IMR-90 (cell line): ENCODE data around the gene CACNG5. TPM values are rescaled to one million over a fixed set of nuclear protein-coding genes. Genes with fewer than 3 reads are reported as not detected.

ENCODE experiments used
- ATAC-seq: fragments of 200-7000 bp; cut with Tn5 transposase; 2 replicates; pipeline ENCODE4 v1.9.1; 2020; ENCODE audit warnings: low read depth, mild to moderate bottlenecking, moderate library complexity
- BruUV-seq: library from RNA; stranded (reverse); fragments of 400-500 nt; replicated peaks from 2 replicates; lab custom pipeline; 2021; lab: Mats Ljungman, UMichigan
- CTCF ChIA-PET: fragments of 300-600 bp; formaldehyde crosslinking; extraction: SDS; loops from one replicate; lab custom pipeline; 2021; ENCODE audit warnings: antibody characterized with exemption; lab: Yijun Ruan, JAX
- POLR2A ChIA-PET: fragments of 300-600 bp; sonication (Branson Sonifier 250); formaldehyde crosslinking; loops from one replicate; lab custom pipeline; 2022; ENCODE audit warnings: antibody characterized with exemption; ENCODE audit not compliant: unreplicated experiment; lab: Charles Lee
- DNase-seq: peaks from one replicate; pipeline ENCODE4 v3.0.0; 2013
- H2AFZ ChIP-seq: replicated peaks from 2 replicates; pipeline ENCODE3; 2013; ENCODE audit warnings: low read length, mild to moderate bottlenecking; ENCODE audit not compliant: poor library complexity
- H2AK5ac ChIP-seq: 2 replicates; pipeline ENCODE4 v1.6.1; 2013; ENCODE audit warnings: low read depth, low read length, inconsistent platforms
- H2AK9ac ChIP-seq: replicated peaks from 2 replicates; pipeline ENCODE3; 2013; ENCODE audit warnings: mild to moderate bottlenecking, low read depth, low read length, moderate library complexity; ENCODE audit not compliant: poor library complexity
- H2BK120ac ChIP-seq: 2 replicates; pipeline ENCODE4 v1.6.1; 2013; ENCODE audit warnings: low read depth, low read length, inconsistent platforms
- H2BK15ac ChIP-seq: 3 replicates; pipeline ENCODE4 v1.6.1; 2013; ENCODE audit warnings: low read depth, low read length, inconsistent platforms
- H2BK20ac ChIP-seq: 2 replicates; pipeline ENCODE4 v1.6.1; 2013; ENCODE audit warnings: low read depth, mild to moderate bottlenecking, inconsistent platforms, low read length, moderate library complexity
- H2BK5ac ChIP-seq: 2 replicates; pipeline ENCODE4 v1.6.1; 2013; ENCODE audit warnings: mild to moderate bottlenecking, low read depth, low read length, inconsistent platforms; ENCODE audit not compliant: poor library complexity, severe bottlenecking
- H3K14ac ChIP-seq: replicated peaks from 2 replicates; pipeline ENCODE4 v1.6.1; 2013; ENCODE audit warnings: low read depth, low read length, inconsistent platforms
- H3K18ac ChIP-seq: 2 replicates; pipeline ENCODE4 v1.6.1; 2013; ENCODE audit warnings: low read depth, low read length, control low read depth
- H3K23ac ChIP-seq: 2 replicates; pipeline ENCODE4 v1.6.1; 2013; ENCODE audit warnings: low read depth, low read length, inconsistent platforms
- H3K27ac ChIP-seq: 2 replicates; pipeline ENCODE4 v1.5.1; 2013; ENCODE audit warnings: mild to moderate bottlenecking, control low read depth, low read length; ENCODE audit not compliant: insufficient read depth
- H3K27me3 ChIP-seq: 2 replicates; pipeline ENCODE4 v1.6.1; 2013; ENCODE audit warnings: low read length; ENCODE audit not compliant: control insufficient read depth, insufficient read depth
- H3K36me3 ChIP-seq: 2 replicates; pipeline ENCODE4 v1.6.1; 2013; ENCODE audit warnings: low read length, mixed read lengths; ENCODE audit not compliant: control insufficient read depth, insufficient read depth
- H3K4ac ChIP-seq: 2 replicates; pipeline ENCODE4 v1.6.1; 2013; ENCODE audit warnings: low read depth, low read length, inconsistent platforms
- H3K4me1 ChIP-seq: 2 replicates; pipeline ENCODE4 v1.6.1; 2013; ENCODE audit warnings: low read length, mixed read lengths; ENCODE audit not compliant: control insufficient read depth, insufficient read depth
- H3K4me2 ChIP-seq: 2 replicates; pipeline ENCODE4 v1.6.1; 2013; ENCODE audit warnings: low read depth, mild to moderate bottlenecking, control low read depth, low read length, moderate library complexity
- H3K4me3 ChIP-seq: 2 replicates; pipeline ENCODE4 v1.5.1; 2013; ENCODE audit warnings: low read depth, mild to moderate bottlenecking, control low read depth, low read length, moderate library complexity; ENCODE audit not compliant: insufficient read depth
- H3K56ac ChIP-seq: 2 replicates; pipeline ENCODE4 v1.6.1; 2013; ENCODE audit warnings: low read length, inconsistent platforms; ENCODE audit not compliant: insufficient read depth; ENCODE audit errors: extremely low read depth
- H3K79me1 ChIP-seq, 2 experiments: 2 replicates each; pipeline ENCODE4 v1.6.1; 2013; ENCODE audit warnings: low read length in 2 of 2, inconsistent platforms in 1 of 2, low read depth in 1 of 2
- H3K9ac ChIP-seq: 2 replicates; pipeline ENCODE4 v1.6.1; 2013; ENCODE audit warnings: low read depth, low read length, control low read depth
- H3K9me1 ChIP-seq: 2 replicates; pipeline ENCODE4 v1.6.1; 2013; ENCODE audit warnings: low read length, inconsistent platforms; ENCODE audit not compliant: insufficient read depth
- H3K9me3 ChIP-seq: 2 replicates; pipeline ENCODE4 v1.6.1; 2013; ENCODE audit warnings: low read length; ENCODE audit not compliant: control insufficient read depth, insufficient read depth
- H4K20me1 ChIP-seq: 2 replicates; pipeline ENCODE4 v1.6.1; 2013; ENCODE audit warnings: low read length, inconsistent platforms; ENCODE audit not compliant: insufficient read depth
- H4K5ac ChIP-seq: 2 replicates; pipeline ENCODE4 v1.6.1; 2013; ENCODE audit warnings: mild to moderate bottlenecking, low read depth, low read length, control low read depth
- H4K8ac ChIP-seq, 2 experiments: 2 replicates each; pipeline ENCODE4 v1.6.1; 2013; ENCODE audit warnings: low read depth in 2 of 2, low read length in 2 of 2, control low read depth in 1 of 2, inconsistent platforms in 1 of 2
- H4K91ac ChIP-seq: 2 replicates; pipeline ENCODE4 v1.6.1; 2013; ENCODE audit warnings: low read depth, low read length, inconsistent platforms; ENCODE audit not compliant: insufficient read depth
- BHLHE40 ChIP-seq: fragments of 150-350 bp; IDR thresholded peaks from 2 replicates; pipeline ENCODE4 v1.6.1; 2016; ENCODE audit warnings: mild to moderate bottlenecking, low read depth, low read length
- MAFK ChIP-seq: IDR thresholded peaks from 2 replicates; pipeline ENCODE4 v1.6.1; 2012; ENCODE audit warnings: low read depth, low read length, improper control_type of control experiment
- MAZ ChIP-seq: IDR thresholded peaks from 2 replicates; pipeline ENCODE4 v1.6.1; 2012; ENCODE audit warnings: low read depth, mild to moderate bottlenecking, low read length, improper control_type of control experiment, moderate library complexity, borderline replicate concordance
- MXI1 ChIP-seq: IDR thresholded peaks from 2 replicates; pipeline ENCODE4 v1.6.1; 2012; ENCODE audit warnings: low read depth, mild to moderate bottlenecking, low read length, moderate library complexity, borderline replicate concordance
- POLR2A ChIP-seq: IDR thresholded peaks from 2 replicates; pipeline ENCODE4 v1.6.1; 2012; ENCODE audit warnings: mild to moderate bottlenecking, low read depth, low read length
- RAD21 ChIP-seq: IDR thresholded peaks from 2 replicates; pipeline ENCODE4 v1.6.1; 2012; ENCODE audit warnings: low read length, improper control_type of control experiment
- SMC3 ChIP-seq: fragments of 150-350 bp; IDR thresholded peaks from 2 replicates; pipeline ENCODE4 v1.6.1; 2016; ENCODE audit warnings: low read depth, mild to moderate bottlenecking, antibody characterized with exemption, low read length, moderate library complexity
- WGBS, 2 experiments: methylation state at CpG; one replicate each; pipeline versions ENCODE4 v1.1.5 to v1.1.7; 2013; ENCODE audit warnings: missing lambda C conversion rate in 2 of 2; ENCODE audit not compliant: insufficient read length in 1 of 2; ENCODE audit errors: extremely low coverage in 2 of 2; 5-methylcytosine and 5-hydroxymethylcytosine counted together
- dilution Hi-C: fragments of 300-500 bp; cut with HindIII; formaldehyde crosslinking; loops from one replicate; pipeline ENCODE4 v1.14.3; 2018; ENCODE audit warnings: low sequenced_read_pairs; ENCODE audit not compliant: unreplicated experiment
- in situ Hi-C: fragments of 300-500 bp; cut with MboI; formaldehyde crosslinking; loops from 3 replicates; pipeline ENCODE4 v1.14.3; 2019; ENCODE audit warnings: low sequenced_read_pairs, inconsistent platforms, mixed read lengths
- intact Hi-C: fragments of 100-400 bp; cut with micrococcal nuclease; formaldehyde crosslinking; loops from 2 replicates; pipeline ENCODE4 v1.10.0; 2022
- polyA plus RNA-seq, 3 experiments: library from polyadenylated mRNA; depleted of rRNA; stranded (reverse); fragments of >200 nt; gene quantifications; 2 replicates each; pipeline ENCODE4 v1.2.3, GENCODE V29; 2012; ENCODE audit warnings: low replicate concordance in 1 of 3
- total RNA-seq: library from RNA; depleted of rRNA; stranded (reverse); fragments of >200 nt; gene quantifications from 2 replicates; pipeline ENCODE4 v1.2.3, GENCODE V29; 2012

CACNG5 gene
- total and polyA plus RNA-seq, 2 of the 4 experiments (the other 2 are of a cell fraction) = not detected

GRCh38 chr17:66923886-66924285, 89.0 kb downstream of the CACNG5 start:
- Histone ChIP-seq H3K4me1 (no peaks in the 10 kb centered on the region), H2AFZ (no peak overlapping the region), H3K27me3 (peaks cover 40% of the 10 kb centered on the region), H3K27ac (no peak overlapping the region), H3K56ac (no peak overlapping the region), H2BK20ac (no peak overlapping the region), H2BK120ac (no peak overlapping the region), H2AK5ac (no peak overlapping the region), H3K4ac (no peak overlapping the region), H4K8ac (no peak overlapping the region), H3K9ac (no peak overlapping the region), H2AK9ac (no peak overlapping the region), H4K5ac (no peak overlapping the region), H3K18ac (no peak overlapping the region), H3K23ac (no peak overlapping the region), H2BK5ac (no peak overlapping the region), H3K79me1 (no peaks in the 10 kb centered on the region), H3K36me3 (no peaks in the 10 kb centered on the region), H3K4me2 (no peak overlapping the region), H3K14ac (no peak overlapping the region), H4K91ac (no peak overlapping the region), H3K9me3 (peaks cover 4% of the 10 kb centered on the region), H4K20me1 (no peaks in the 10 kb centered on the region), H2BK15ac (no peak overlapping the region), H3K4me3 (no peak overlapping the region), H3K9me1 (no peaks in the 10 kb centered on the region)
- in situ Hi-C loops = no loop called here
- no CpG with 5 or more reads among the region's 1 CpG for WGBS, 2 experiments
- no TSS peak for BruUV-seq
- TF ChIP-seq MAZ (no peak), MXI1 (no peak), RAD21 (no peak), MAFK (no peak), POLR2A (no peak), BHLHE40 (no peak), SMC3 (no peak)
- intact Hi-C loops = no loop called here
- POLR2A ChIA-PET = no interaction called here
- dilution Hi-C loops = no loop called here
- ATAC-seq (no peak), DNase-seq (no peak)
- CTCF ChIA-PET = interaction anchor here (0.5 kb wide), 1 partner anchor 665 kb away, joined by 5 read pairs; no protein-coding TSS in a partner anchor
